Forelimb muscle (tissue), 1 donor: ENCODE data around the gene CAST. TPM values are rescaled to one million over a fixed set of nuclear protein-coding genes. Genes with fewer than 3 reads are reported as not detected.

Source experiments
- DNase-seq: peaks from one replicate; pipeline ENCODE4 v3.0.0-alpha.2; 2013; ENCODE audit warnings: low read depth
- polyA plus RNA-seq: library from polyadenylated mRNA; unstranded; fragments of 120-200 nt; gene quantifications from one replicate; pipeline ENCODE4 v1.2.1, GENCODE V29; 2013; ENCODE audit not compliant: insufficient read length

CAST gene
- polyA plus RNA-seq, 1 donor: 138 TPM

DNA sequence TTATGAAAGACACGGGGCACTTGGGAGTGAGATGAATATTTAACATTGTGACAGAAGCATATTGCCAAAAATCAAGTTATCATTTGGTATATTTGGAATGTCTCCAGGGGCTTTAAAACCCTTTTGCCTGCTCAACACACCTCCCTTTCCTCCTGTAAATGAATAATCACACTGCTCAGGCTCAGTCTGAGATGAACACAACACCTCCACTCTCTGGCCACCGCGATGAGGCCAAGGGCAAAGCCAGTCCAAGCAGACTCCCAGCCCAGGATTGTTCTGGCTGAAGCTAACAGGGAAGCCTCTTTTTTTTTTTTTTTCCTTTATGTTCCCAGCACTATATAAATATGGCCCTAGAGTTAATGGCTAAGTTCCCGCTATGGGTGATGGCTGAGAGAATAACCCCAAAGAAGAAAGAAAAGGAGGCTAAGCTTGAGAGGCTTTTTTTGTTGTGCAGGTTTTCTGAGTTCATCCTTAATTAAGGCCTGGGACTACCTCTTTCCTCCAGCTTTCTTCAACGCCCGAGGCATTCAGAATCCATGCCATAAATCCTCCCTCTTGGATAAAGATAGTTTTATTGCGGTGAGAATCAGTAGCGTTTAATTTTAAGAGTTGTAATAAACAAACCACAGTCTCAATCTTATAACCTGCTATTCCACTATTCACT lies 156.1 kb downstream of the CAST start:
- no peak for DNase-seq

DNA sequence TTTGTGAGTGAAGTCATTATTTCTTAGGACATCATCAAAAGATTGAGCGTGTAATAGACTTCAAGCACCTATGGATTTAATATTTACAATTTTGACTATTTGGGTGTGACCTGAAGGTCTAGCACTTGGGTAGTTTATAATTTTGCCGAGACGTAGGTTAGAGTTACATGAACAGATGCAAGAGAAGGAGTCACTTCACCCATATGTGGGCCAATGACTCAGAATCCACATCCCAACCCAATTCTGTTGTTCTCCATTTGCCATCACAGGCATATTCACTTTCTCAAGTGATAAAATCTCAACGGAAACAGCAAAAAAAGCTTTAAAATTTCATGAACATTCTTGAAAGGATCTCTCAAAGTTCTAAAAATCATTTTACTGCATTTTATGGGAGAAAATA lies 157.6 kb downstream of the CAST start:
- no peak for DNase-seq

DNA sequence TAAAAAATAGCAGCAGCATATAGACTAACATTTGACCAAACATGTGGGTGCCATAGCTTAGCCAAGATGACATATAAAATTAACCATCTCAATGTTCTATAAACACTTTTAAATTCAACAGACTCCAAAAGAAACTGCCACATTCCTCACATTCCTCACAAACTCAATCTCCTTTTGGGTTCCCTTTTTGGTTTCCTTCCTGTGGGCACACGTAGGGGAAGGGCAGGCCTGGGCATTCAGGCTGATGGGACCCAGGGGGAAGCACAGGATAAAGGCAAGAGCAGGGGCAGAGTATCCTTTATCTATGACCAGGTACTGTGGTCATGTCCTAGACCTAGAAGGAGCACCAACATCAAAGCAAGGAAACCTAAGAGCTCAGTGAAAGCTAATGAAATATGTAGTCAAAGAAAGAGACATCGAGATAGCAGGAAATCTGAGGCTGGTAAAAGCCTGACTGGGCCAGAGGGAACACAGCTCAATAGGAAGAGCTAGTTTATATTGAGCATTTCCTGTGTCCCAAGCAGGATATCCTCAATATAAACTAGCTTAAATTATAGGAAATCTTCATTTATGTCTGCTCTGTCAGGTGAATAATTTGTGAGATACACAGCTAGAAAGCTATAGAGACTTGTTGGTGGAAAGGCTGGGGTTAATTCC lies 159.2 kb downstream of the CAST start:
- no peak for DNase-seq

DNA sequence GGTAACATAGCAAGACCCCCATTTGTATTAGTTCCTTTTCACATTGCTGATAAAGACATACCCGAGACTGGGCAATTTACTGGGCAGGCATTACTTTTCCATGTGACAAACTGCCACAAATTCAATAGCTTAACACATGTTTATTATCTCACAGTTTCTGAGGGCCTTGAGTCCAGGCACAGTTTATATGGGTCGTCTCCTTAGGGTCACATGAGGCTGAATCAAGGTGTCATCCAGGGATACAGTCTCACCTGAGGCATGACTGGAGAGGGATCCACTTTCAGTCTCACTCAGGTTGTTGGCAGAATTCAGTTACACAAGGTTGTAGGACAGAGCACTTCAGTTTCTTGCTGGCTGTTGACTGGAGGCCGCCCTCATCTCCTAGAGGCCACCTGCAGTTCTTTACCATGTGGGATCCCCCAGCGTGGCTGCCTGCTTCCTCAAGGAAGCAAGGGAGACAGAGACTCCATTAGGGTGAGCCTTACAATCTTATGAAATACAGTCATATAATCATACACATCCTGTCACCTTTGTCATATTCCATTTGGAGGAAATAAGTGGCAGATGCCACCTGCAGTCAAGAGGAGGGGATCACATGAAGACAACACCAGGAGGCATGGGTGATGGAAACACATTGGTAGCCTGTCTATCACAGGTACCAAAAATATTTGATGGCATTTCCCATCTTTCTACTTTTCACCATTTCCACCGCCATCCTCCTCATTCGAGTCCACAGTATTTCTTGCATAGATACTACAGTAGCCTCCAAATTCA lies 160.7 kb downstream of the CAST start:
- no peak for DNase-seq

DNA sequence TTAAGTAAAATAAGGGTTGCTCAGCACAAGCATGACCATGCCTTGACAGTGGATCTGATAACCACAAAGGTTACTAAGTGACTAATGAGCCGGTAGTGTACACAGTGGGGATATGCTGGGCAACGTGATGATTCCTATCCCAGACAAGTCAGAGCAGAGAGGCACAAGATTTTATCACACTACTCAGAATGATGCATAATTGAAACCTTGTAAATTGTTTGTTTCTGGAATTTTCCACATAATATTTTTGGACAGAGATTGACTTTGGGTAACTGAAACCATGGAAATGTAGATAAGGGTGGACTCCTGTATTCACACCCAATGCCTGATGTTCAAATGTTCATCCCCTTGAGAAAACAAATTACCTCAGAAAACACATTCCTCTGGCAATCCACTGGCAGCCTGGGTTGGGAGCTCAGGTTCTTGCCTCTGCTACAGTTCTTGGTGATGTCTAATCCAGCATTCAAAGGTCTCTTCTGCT lies 161.8 kb downstream of the CAST start:
- no peak for DNase-seq

Other genes starting within 250 kb of the CAST start
- gene PCSK1, start 229.1 kb upstream of the CAST start, polyA plus RNA-seq: 0.04 TPM
- gene ERAP1, start 145.6 kb downstream of the CAST start, polyA plus RNA-seq: 17.4 TPM
- gene ERAP2, start 214.1 kb downstream of the CAST start, polyA plus RNA-seq: 7.9 TPM